Subcutaneous adipose tissue (tissue), 4 donors: ENCODE results near the gene IL12B. TPM values are rescaled to one million over a fixed set of nuclear protein-coding genes. Genes with fewer than 3 reads are reported as not detected.

Source experiments
- CTCF ChIP-seq: fragments of 450-650 bp; IDR thresholded peaks from one replicate; pipeline ENCODE4 v1.5.1; 2016; ENCODE audit warnings: low read depth, mild to moderate bottlenecking, control low read depth, antibody characterized with exemption, moderate library complexity
- total RNA-seq, 4 donors: library from RNA; depleted of rRNA; stranded (reverse); fragments of >200 nt; gene quantifications; one replicate each; pipeline ENCODE4 v1.1.0, GENCODE V29; 2016

The IL12B gene
- total RNA-seq, 4 donors from 2014 or later = not detected

- TF ChIP-seq CTCF = no peak
These were observed 17.1 kb downstream of the IL12B start for GRCh38 chr5:159313197-159313596.

- TF ChIP-seq CTCF = no peak
These were observed 19.2 kb downstream of the IL12B start for GRCh38 chr5:159311063-159311462.

- no peak for TF ChIP-seq CTCF
These were observed 19.8 kb downstream of the IL12B start for GRCh38 chr5:159310511-159310910.

- no peak for TF ChIP-seq CTCF
These were observed 20.4 kb downstream of the IL12B start for GRCh38 chr5:159309689-159310433.

- no peak for TF ChIP-seq CTCF
These were observed 25.2 kb downstream of the IL12B start for GRCh38 chr5:159304961-159305595.

GRCh38 chr5:159303286-159303685, 27.0 kb downstream of the IL12B start:
- TF ChIP-seq CTCF = no peak

- TF ChIP-seq CTCF = no peak
These were observed 28.8 kb downstream of the IL12B start for GRCh38 chr5:159301466-159301865.
